ENCODE results near the gene ZBTB43. TPM values are rescaled to one million over a fixed set of nuclear protein-coding genes. Genes with fewer than 3 reads are reported as not detected.

The ZBTB43 gene
- total RNA-seq, 4 donors from 2014 or later = 3.5 to 22.2 (median 11.0) TPM

DNA sequence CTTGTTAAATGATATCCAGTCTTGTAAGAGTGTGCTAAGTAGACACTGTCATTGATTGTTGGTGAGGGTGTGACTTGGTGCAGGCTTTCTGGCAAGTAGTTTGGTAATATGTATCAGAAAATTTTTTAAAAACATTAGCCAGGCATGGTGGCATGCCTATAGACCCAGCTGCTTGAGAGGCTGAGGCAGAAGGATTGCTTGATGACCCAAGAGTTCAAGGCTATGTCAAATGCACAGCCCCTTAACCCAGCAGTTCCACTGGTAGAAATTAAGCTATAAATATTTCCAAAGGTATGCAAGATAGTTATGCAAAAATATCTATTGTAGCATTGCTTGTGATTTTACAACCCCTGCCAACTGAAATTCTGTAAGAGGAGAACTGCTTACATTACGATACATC is 24.2 kb downstream of the ZBTB43 start:
- intact Hi-C loops (cut with DNase I; ENCODE audit: low total_unique reads) = no loop called here

DNA sequence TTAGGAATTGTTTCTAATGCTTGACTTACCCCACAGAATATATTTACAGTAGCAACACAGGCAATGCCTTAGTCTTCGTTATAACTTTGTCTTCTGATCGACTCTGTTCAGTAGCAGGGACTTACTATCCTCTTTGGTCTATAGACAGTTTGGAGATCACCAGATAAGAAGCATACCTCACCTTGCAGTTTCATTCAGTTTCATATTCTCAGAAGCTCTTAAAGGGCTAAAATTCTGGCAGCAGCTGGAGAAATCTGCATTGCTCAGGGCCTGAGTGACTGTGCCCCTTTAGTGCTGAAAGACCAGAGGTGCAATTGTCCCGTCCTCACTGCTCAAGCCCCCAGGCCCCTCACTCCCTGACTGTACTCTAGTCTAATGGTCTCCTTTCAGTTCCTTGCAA is 26.0 kb downstream of the ZBTB43 start:
- Histone ChIP-seq H3K9me3 (no peaks in the 10 kb centered on the region), H3K4me1 (no peaks in the 10 kb centered on the region), H3K4me3 (no peak overlapping the region), H3K27me3 (no peaks in the 10 kb centered on the region), H3K27ac (no peak overlapping the region), H3K36me3 (no peaks in the 10 kb centered on the region)
- intact Hi-C loops (cut with DNase I; ENCODE audit: low total_unique reads) = no loop called here
- no peak for DNase-seq
- TF ChIP-seq, protein P1, sequence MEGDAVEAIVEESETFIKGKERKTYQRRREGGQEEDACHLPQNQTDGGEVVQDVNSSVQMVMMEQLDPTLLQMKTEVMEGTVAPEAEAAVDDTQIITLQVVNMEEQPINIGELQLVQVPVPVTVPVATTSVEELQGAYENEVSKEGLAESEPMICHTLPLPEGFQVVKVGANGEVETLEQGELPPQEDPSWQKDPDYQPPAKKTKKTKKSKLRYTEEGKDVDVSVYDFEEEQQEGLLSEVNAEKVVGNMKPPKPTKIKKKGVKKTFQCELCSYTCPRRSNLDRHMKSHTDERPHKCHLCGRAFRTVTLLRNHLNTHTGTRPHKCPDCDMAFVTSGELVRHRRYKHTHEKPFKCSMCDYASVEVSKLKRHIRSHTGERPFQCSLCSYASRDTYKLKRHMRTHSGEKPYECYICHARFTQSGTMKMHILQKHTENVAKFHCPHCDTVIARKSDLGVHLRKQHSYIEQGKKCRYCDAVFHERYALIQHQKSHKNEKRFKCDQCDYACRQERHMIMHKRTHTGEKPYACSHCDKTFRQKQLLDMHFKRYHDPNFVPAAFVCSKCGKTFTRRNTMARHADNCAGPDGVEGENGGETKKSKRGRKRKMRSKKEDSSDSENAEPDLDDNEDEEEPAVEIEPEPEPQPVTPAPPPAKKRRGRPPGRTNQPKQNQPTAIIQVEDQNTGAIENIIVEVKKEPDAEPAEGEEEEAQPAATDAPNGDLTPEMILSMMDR (IDR thresholded peaks at IDR 0.05) = no peak
- TF ChIP-seq POLR2A (IDR thresholded peaks at IDR 0.05) = no peak

More for the DNA sequence above, 24.2 kb downstream of the ZBTB43 start:
- no peaks in the 10 kb centered on the region for H3K36me3 ChIP-seq
- TF ChIP-seq POLR2A (IDR thresholded peaks at IDR 0.05) = no peak
- TF ChIP-seq, protein P1 (IDR thresholded peaks at IDR 0.05) = no peak
- no peak overlapping the region for H3K4me3 ChIP-seq
- no peak overlapping the region for H3K27ac ChIP-seq
- no peak for DNase-seq
- no peaks in the 10 kb centered on the region for H3K9me3 ChIP-seq
- no peaks in the 10 kb centered on the region for H3K4me1 ChIP-seq
- H3K27me3 ChIP-seq = no peaks in the 10 kb centered on the region

DNA sequence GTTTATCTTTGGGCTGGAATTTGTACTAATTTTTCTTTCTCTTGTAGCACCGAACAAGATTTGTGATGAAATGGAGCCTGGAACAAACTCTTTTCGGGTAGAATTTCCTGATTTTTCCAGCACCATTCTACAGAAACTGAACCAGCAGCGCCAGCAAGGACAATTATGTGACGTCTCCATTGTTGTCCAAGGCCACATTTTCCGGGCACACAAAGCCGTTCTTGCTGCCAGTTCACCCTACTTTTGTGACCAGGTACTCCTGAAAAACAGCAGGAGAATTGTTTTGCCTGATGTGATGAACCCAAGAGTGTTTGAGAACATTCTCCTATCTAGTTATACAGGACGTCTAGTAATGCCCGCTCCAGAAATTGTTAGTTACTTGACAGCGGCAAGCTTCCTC is 27.6 kb downstream of the ZBTB43 start:
- Histone ChIP-seq H3K9me3 (no peaks in the 10 kb centered on the region), H3K27ac (no peak overlapping the region), H3K36me3 (no peaks in the 10 kb centered on the region), H3K4me1 (no peaks in the 10 kb centered on the region), H3K27me3 (no peaks in the 10 kb centered on the region), H3K4me3 (no peak overlapping the region)
- no peak for TF ChIP-seq POLR2A (IDR thresholded peaks at IDR 0.05)
- TF ChIP-seq, protein P1 (IDR thresholded peaks at IDR 0.05) = no peak
- intact Hi-C loops (cut with DNase I; ENCODE audit: low total_unique reads) = no loop called here
- no peak for DNase-seq

DNA sequence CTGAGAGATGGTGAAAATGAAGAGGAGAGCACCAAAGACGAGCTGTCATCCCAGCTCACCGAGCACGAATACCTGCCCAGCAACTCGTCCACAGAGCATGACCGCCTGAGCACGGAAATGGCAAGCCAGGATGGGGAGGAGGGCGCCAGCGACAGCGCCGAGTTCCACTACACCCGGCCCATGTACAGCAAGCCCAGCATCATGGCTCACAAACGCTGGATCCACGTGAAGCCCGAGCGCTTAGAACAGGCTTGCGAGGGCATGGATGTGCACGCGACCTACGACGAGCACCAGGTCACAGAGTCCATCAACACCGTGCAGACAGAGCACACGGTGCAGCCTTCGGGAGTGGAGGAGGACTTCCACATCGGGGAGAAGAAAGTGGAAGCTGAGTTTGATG is 28.2 kb downstream of the ZBTB43 start:
- DNase-seq = no peak
- Histone ChIP-seq H3K4me3 (no peak overlapping the region), H3K4me1 (no peaks in the 10 kb centered on the region), H3K27ac (no peak overlapping the region), H3K27me3 (no peaks in the 10 kb centered on the region), H3K36me3 (no peaks in the 10 kb centered on the region), H3K9me3 (no peaks in the 10 kb centered on the region)
- no peak for TF ChIP-seq POLR2A (IDR thresholded peaks at IDR 0.05)
- TF ChIP-seq, protein P1 (IDR thresholded peaks at IDR 0.05) = no peak
- intact Hi-C loops (cut with DNase I; ENCODE audit: low total_unique reads) = no loop called here

DNA sequence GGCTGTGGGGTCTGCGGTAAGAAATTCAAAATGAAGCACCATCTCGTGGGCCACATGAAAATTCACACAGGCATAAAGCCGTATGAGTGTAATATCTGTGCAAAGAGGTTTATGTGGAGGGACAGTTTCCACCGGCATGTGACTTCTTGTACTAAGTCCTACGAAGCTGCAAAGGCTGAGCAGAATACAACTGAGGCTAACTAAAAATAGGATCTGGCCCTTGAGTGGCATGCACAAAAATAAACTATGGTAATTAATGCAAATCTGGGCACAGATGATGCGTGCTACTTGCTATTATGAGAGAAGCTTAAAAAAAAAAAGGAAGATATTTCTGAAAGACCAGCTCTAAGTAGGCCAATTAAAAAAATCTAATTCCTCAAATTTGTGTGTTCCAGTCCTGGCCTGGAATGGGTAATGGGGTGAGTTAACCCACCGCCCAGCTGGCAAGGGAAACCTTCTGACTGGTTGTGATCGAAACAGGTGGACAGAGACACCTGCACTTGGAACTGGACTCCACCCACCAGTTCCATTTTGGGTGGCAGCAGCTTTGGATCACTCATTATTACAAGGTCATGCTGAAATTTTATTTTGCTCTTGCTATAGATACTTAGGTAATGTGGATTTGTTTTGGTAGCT is 29.0 kb downstream of the ZBTB43 start:
- Histone ChIP-seq H3K4me3 (no peak overlapping the region), H3K4me1 (no peaks in the 10 kb centered on the region), H3K36me3 (no peaks in the 10 kb centered on the region), H3K27me3 (no peaks in the 10 kb centered on the region), H3K9me3 (no peaks in the 10 kb centered on the region), H3K27ac (no peak overlapping the region)
- DNase-seq = no peak
- intact Hi-C loops (cut with DNase I; ENCODE audit: low total_unique reads) = no loop called here
- no peak for TF ChIP-seq POLR2A (IDR thresholded peaks at IDR 0.05)
- TF ChIP-seq, protein P1 (IDR thresholded peaks at IDR 0.05) = no peak

All from uterus (tissue), 4 donors.